ENCODE results near the gene VPS13D. TPM values are rescaled to one million over a fixed set of nuclear protein-coding genes. Genes with fewer than 3 reads are reported as not detected.
A peak's percentile ranks its signal among the peaks of the same experiment; 100 is the strongest.

The VPS13D gene
- total RNA-seq, 4 donors from 2014 or later: 42.5 to 103 (median 59.8) TPM

GRCh38 chr1:12400027-12400693 lies 170.3 kb downstream of the VPS13D start:
- H3K4me1 ChIP-seq: peaks cover 0 to 39% (median 7%) of the 10 kb centered on the region in 3 donors
- TF ChIP-seq CTCF (IDR thresholded peaks at IDR 0.05) (no peak), POLR2A (IDR thresholded peaks at IDR 0.05) (no peak)
- WGBS, 2 donors: 90 to 93% methylated on average over 9 to 10 of the region's 10 CpGs

GRCh38 chr1:12402159-12402673 lies 172.4 kb downstream of the VPS13D start:
- Histone ChIP-seq H3K27ac (peak overlapping the region; percentile 22 to 80 (median 68)), H3K9me3 (no peaks in the 10 kb centered on the region), H3K27me3 (no peaks in the 10 kb centered on the region), H3K4me3 (no peak overlapping the region), H3K4me1 (peaks cover 13 to 57% (median 28%) of the 10 kb centered on the region in 3 donors), H3K36me3 (peaks cover 0 to 84% (median 7%) of the 10 kb centered on the region in 3 donors)
- 57 to 80% methylated on average over 3 of the region's 3 CpGs for WGBS, 2 donors
- no peak for DNase-seq
- intact Hi-C loops (cut with DNase I): no loop called here
- TF ChIP-seq CTCF (IDR thresholded peaks at IDR 0.05) (no peak), POLR2A (IDR thresholded peaks at IDR 0.05) (no peak)

More at GRCh38 chr1:12400027-12400693, 170.3 kb downstream of the VPS13D start:
- Histone ChIP-seq H3K4me3 (no peak overlapping the region), H3K9me3 (no peaks in the 10 kb centered on the region), H3K27me3 (no peaks in the 10 kb centered on the region), H3K36me3 (peaks cover 0 to 83% (median 7%) of the 10 kb centered on the region in 3 donors), H3K27ac (peak overlapping the region in 1 of 4 donors; percentile 67)
- DNase-seq: no peak
- intact Hi-C loops (cut with DNase I): no loop called here

GRCh38 chr1:12402842-12403241 lies 173.0 kb downstream of the VPS13D start:
- no peak for TF ChIP-seq CTCF (IDR thresholded peaks at IDR 0.05)
- TF ChIP-seq POLR2A (IDR thresholded peaks at IDR 0.05): no peak
- intact Hi-C loops (cut with DNase I): no loop called here
- DNase-seq: no peak
- WGBS, 2 donors: 64 to 94% methylated on average over 1 of the region's 1 CpG
- Histone ChIP-seq H3K4me1 (peaks cover 15 to 57% (median 30%) of the 10 kb centered on the region in 3 donors), H3K27ac (peak overlapping the region in 2 of 4 donors; percentile 67 to 69), H3K9me3 (no peaks in the 10 kb centered on the region), H3K36me3 (peaks cover 0 to 80% (median 7%) of the 10 kb centered on the region in 3 donors), H3K4me3 (no peak overlapping the region), H3K27me3 (no peaks in the 10 kb centered on the region)

GRCh38 chr1:12404918-12405317 lies 175.1 kb downstream of the VPS13D start:
- Histone ChIP-seq H3K9me3 (no peaks in the 10 kb centered on the region), H3K27ac (peak overlapping the region in 2 of 4 donors; percentile 78 to 81), H3K36me3 (peaks cover 0 to 65% (median 7%) of the 10 kb centered on the region in 3 donors), H3K4me3 (no peak overlapping the region), H3K27me3 (no peaks in the 10 kb centered on the region), H3K4me1 (peaks cover 15 to 74% (median 40%) of the 10 kb centered on the region in 3 donors)
- no peak for TF ChIP-seq POLR2A (IDR thresholded peaks at IDR 0.05)
- no peak for TF ChIP-seq CTCF (IDR thresholded peaks at IDR 0.05)
- intact Hi-C loops (cut with DNase I): no loop called here
- WGBS, 2 donors: 87 to 98% methylated on average over 5 to 12 of the region's 13 CpGs
- no peak for DNase-seq

All from esophagus squamous epithelium (tissue), 5 donors.